HG03045 (cell line): ENCODE results near the gene VAV2.

Experiments
- ATAC-seq: cut with Tn5 transposase; IDR thresholded peaks from one replicate; pipeline ENCODE4 v1.9.1; 2021; ENCODE audit warnings: mild to moderate bottlenecking, moderate library complexity; ENCODE audit not compliant: unreplicated experiment

VAV2 gene

DNA sequence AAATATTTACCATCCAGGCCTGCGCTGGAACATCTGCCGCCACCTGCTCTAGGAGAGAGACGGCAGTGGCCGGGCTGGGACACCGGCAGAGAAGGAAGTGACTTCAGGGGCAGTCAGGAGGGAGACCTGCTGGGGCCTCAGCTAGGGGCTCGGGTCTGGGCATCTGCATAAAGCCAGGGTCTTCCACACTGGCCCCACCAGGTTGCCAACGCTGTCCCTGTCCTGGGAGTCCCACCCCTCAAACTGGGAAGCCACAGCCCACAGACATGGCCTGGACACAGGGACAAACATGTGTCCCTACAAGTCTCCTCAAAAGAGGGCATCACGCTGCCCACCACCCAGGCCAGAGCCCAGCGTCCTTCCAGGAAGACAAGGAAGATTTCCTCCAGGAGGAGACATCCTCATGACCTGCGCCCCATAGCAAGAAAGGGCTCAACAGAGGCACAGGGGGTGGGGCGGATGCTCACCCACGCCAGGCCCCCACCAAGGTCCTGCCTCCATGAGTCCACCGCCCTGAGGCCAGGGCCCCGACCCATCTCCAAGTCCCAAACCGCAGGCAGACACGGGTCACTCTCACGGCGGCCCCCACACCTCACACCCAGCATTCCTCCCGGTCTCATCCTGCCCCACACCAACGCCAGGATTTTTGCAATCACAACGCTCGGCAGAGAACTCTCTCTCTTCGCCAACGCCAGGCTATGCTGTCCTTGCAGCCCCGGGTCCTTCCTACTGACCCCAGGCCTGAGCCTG is 9.0 kb downstream of the VAV2 start:
- no peak for ATAC-seq

DNA sequence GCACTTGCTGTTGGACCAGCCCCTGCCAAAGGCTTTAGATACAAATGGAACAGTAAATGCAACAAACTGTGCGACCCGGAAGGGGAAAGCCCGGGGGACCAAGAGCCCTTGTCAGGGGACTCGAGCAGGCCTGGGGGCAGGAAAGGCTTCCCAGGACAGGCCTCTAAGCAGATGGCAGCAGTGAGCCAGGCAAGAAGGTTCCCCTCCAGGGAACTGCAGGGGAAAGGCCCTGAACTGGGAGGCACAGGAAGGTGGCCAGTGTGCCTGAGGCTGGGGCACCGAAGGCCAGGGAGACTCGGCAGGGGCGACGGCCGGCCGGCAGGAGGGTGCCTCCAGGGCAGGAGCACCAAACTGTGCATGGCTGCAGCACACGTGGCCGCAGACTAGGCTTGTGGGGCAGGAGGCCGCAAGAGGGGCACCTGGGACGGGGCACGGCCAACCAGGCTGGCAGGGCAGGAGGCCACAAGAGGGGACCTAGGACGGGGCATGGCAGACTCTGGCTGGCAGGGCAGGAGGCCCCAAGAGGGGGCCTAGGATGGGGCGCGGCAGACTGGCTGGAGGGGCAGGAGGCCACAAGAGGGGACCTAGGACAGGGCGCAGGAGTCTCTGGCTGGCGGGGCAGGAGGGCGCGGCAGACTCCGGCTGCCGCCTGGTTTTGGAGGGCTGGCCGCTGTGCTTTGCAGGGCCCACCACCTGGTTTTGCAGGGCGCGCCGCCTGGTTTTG is 10.0 kb downstream of the VAV2 start:
- ATAC-seq, result no peak

DNA sequence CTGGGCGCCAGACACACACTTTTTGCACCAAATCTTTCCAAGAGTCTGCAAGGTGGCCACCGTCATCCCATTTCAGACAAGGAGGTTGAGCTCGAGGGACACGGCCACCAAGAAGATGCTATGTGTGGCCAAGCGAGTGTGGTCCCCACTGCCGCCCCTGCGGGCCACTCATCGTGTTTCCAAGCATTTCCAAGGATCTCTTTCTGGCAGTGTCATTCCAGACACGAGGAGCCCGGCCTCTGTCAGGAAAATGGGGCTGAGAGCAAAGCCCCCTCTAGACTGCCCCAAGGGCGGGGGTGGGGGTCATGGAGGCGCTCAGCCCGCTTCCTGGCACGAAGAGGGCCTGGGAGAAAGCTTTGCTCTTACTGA is 10.6 kb downstream of the VAV2 start:
- no peak for ATAC-seq

DNA sequence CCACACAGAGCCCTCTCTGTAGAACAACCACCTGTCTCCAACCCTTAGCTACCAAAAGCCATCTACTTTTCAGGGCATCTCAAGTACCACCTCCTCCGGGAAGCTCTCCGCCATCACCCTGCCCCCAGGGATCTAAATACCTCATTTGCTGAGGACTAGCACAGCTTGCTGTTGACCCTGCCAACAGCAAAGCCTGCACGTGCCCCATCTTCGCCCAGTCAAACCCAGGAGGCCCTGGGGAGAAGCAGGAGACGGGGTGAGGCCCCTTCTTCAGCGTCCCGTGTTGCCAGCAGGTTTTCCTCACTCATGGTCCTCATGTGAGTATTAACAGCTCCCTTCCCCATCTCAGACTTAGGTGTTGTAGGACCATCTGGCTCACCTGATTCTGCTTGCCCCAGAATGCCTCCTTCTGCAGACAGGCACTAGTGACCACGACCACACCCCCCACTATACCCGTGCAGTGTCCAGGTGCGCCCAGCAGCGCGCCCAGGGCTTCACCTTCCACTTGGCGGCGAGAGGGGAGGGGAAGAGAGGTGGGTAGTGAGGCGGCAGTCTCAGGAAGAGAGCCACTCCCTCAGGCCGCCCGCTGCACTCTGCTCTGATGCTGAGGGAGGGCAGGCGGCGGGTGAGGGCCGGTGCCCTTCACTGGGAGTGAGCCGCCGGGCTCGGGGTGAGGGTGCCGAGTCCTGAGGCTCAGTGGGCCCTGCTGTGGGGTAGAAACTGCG is 11.1 kb downstream of the VAV2 start:
- no peak for ATAC-seq

DNA sequence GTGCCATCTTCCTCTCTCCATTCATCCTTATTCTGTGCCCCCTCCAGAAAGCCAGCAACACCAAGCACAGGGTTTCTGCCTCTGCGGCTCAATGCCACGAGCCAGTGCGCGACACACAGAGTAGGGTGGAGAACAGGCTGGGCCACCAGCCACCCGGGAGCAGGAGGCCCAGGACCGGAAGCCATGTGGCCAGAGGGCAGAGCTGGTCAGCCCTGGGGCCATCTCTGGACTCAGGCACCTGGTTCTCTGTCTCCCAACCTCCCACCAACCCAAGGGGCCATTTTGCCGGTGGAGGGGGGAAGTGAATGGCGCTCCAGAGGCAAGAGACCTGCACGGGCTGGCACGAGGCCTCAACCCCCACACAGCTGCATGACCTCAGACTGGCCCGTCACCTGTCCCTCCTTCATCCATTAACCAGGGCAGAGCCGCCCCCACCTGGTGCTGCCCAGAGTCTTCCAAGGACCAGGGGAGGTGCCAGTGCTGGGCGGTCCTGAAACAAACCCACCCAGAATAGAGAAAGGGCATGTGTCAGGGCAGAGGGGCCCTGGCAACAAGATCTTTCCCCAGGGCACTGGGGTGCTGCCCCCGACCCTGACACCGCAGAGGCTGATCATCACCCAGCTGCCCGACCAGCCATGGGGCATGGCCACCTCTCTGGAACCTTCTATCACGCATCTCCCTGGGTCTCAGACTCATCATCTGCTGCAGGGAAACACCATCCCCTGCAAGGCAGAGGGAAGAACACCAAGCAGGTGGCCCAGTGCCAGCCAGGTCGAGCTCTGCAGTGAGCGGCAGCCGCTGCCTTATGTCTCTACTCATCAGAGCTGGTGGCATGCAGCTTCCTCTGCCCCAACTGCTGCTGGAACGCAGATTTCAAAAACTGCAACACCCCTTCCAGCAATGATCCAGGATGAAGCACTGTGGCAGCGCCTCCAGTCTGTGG is 11.9 kb downstream of the VAV2 start:
- no peak for ATAC-seq

DNA sequence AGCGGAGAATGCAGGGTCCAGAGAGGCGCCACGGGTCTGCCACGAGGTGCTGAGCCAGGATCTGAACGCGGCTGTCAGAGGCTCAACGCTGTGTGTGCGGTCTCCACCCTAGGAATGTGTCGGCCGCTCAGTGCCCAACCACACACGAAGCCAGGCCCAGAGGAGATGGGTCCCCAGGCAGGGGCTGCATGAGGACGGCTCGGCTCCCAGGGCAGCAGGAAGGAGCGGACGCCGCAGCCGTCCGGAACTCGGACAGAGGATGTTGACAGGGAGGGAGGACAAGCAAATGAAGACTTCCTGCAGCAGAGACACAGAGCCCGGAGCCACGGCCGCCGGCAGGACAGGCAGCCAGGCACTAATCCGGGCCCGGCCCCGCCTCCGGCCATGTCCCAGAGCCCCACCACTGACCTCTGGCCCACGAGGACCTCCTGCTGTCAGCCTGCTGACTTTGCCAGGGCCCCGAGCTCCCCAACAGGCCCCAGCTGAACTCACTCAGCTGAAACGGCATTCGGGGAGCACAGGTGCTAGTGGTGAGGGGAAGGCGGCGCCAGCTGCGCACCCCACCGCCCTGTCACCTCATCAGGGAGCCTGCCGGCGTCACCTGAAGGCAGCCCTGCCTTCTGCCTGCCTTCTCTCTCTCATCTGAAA is 12.7 kb downstream of the VAV2 start:
- ATAC-seq, result no peak

DNA sequence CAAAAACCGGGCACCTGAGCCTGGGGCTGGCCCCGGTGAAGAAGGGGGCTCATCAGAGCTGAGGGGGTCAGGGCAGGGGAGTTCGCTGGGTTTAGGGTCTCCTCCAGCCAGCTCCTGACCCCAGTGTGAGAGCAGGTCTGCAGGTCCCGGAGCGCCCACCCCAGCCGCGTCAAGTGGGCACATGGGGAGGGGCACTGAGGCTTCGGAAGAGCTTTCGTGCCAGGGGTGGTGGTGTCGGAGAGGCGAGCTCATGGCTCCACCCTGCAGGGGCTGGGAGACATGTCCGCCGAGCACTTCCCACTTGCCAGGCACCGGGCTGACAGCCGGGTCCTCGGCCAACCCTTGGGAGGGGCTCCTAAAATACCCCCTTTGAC is 13.2 kb downstream of the VAV2 start:
- ATAC-seq, result no peak

DNA sequence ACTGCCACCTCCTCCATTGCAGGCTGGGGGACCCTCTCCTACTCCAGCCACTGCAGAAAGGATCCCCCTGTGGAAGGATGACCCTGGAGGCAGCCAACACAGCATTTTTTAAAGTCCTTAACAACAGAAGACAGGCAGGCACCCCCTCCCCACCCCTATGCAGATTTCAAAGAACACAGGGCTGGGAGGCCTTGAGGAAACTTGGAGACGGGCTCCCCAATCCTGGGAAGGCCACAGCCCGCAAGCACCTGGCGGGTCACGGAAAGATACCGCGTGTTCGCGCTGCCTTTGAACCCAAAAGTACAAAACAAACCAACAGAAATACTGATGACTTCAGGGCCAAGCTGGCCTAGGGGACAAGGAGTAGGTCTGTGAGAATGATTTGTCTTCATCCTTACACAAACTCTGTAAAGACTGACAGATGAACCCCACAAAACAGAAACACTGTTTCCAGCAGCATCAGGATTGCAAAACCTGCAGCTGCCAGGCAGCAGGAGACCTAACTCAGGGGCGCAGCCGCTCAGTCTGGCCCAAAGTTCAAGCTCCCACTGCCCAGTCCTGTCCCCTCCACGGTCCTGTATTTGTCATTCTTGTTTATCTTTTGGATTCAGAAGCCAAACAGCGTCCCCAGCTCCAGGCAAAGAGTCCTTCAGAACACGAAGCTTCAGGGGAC is 13.8 kb downstream of the VAV2 start:
- ATAC-seq, result no peak

DNA sequence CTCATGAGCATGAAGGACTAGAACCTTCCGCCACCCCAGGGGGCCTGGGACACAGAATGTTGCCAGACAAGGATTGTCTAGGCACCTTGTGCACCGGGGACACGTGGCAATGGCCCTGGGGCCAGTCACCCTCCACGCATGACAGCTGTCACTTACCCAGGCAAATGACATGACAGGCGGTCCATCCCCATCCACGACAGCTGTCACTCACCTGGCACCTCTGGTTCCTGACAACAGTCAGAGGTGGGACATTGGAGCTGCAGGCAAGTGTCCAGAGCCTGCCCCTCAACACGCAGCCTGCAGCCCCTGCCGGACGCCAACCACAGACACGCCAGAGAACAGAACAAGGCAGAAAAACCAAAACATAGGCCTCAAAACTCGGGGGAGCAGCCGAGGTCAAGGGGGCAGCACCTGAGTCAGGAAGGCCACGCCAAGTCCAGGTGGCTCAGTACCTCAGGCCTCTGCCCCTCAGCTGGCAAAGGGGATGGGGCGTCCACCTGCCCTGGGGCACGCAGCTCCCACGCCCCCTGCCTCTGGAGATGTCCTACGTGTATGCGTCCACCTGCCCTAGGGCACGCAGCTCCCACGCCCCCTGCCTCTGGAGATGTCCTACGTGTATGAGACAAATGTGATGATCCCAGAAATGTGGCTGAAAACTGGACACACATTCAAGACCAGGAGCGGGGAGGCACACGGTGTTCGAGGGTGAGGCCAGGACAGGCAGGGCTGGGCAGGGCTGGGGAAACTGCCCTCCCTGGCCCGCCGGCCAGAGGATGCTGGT is 14.5 kb downstream of the VAV2 start:
- no peak for ATAC-seq

DNA sequence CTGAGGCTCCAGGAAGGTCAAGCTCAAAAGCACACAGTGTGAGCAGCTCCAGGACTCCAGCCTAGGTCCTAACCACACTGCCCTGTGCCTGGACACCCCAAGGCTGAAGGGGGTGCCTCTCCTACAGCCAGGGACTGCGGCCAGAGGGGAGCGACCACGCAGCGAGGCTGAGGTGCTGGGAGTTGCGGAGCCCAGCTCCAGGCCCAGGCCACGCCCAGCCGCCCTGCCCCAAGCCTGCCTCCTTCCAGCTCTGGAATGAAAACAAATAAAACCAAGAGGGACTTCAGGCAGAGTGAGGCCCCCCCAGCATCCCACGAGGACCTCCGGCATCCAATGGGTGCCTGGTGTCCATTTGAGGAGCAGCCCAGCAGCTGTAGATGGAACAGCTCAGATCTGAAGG is 15.2 kb downstream of the VAV2 start:
- no peak for ATAC-seq

DNA sequence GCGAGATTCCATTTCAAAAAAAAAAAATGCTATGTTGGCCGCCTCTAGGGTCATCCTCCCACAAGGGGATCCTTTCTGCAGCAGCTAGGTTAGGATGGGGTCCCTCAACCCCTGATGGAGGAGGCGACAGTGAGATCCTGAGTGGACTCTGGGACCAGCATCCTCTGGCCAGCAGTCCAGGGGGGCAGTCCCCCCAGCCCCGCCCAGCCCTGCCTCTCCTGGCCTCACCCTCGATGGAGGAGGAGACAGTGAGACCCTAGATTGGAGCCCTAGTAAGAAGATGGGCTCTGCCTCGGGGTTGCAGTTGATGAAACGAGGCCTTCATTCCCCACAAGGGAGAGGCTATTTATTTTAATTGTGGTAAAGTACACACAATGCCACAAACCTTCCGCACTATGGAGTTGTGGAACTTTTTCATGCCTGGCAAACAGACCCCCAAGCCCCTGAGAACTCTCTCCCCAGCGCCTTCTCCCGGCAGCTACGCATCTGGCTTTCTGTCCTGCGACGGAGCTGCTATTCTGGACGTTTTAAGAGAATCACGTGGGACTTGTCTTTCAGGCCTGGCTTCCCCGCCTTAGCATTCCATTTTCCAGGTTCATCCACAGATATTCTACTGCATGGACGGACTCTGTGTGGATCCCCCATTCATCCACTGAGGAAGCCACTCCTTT is 15.8 kb downstream of the VAV2 start:
- no peak for ATAC-seq

DNA sequence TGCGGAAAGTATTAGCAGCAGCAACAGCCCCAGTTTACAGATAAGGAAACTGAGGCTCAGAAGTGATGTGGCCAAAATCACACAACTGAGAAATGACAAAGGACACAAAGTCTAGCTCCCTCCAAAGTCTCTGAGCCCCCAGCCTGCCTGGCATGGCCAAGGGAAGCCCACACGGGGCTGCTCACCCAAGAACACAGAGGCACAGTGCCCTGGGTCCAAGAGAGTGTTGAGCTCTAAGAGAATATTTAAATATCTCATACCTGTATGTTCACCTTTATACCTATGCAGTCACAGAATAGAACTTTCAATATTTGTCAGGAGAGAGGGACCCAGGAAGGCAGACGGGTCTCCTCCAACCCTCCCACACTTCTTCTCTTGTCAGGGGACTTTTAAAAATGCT is 16.6 kb downstream of the VAV2 start:
- ATAC-seq, result no peak

DNA sequence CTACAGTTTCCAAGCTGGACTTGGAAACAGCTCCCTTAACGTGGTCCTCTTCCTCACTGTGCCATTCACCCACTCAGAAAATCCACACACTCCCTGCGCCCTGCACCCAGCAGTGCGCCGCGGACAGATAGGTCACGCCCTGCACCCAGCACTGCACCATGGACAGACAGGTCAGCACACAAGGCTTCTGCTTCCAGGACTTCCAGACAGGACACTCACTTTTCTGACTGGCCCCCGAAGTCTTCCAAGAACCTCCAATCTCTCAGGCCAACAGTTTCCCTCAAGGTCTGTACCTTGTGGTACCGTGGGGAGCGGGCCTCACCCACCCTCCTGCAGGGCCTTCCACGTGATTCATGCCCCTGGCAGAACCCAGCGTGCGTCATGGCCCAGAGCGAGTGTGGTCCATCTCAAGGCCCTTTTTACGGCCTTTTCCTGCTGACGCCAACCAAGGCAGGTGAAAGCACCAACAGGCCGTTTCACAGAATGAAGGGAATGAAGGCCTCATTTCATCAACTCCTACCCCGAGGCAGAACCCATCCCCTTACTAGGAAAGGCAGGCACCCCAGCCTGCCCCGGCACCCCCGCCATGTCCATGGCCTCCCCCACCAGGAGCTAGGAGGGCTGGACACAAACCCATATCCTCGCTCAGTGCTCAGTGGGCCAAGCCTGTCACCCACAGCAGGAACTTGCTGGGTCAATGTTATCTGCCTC is 17.3 kb downstream of the VAV2 start:
- no peak for ATAC-seq

DNA sequence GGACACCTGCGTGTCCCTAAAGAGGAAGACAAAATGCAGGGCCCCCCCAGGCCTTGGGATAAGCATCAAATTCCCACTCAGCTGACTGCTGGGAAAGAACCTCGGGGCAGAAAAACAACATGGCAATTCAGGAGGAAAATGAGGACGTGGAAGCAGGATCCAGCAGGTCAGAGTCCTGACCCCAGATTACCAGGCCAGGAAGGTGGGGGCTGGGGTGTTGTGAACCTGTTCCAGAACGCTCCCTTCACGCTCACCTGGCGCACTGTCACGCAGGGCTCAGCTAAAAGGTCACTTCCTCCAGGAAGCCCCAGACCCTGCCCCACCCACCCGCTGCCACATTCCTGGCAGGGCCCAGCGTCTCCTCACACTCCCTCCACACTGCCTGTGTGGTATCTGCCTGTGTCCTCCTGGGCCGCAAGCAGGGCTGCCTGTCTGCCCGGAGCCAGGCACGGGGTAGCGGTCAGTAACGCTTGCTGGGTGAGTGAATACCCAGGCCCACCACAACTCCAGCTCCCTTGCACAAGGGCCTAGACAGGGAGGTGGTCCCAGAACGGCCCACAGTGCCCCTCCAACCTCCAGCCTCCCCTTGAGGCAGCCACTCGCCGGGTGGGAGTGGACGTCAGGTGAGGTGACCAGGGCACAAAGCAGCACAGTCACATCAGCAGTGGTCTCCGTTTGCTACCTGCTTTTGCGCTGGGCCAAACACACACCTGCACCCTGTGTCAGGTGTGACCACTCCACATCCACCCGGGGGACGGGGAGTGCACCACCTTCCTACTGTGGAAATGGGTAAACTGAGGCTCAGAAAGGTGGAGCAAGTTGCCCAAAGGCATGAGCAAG is 18.1 kb downstream of the VAV2 start:
- ATAC-seq, result no peak

DNA sequence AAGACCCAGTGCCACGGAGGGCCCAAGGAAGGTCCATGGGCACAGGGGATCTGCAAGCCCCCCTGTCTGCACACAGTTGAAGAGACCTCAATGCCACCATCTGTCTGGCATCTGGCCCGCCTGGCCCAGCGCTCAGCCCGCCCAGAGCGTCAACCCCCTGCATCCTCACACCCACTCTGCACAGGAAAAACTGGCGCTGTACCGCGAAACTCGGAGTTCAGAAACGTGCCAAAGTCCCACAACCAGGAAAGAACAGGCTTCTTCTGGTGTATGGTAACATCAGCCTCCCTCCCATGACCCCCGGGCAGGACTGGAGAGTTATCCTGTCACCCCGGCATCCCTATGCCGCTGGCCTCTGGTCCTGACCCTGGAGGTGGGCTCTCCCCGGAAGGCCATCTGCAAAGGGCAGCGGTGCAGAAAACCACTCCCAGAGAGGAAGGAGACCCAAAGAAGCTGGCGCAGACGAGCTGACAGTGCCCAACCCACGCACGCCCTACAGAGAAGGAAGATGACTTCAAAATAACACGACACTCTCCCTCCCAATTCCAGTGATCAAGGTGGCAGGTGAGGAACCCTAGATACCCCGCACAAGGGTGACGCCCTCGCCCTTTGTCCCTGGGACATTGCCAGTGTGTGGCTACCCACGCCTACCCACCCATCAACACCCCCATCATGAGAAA is 18.9 kb downstream of the VAV2 start:
- no peak for ATAC-seq
